ENCODE results near the gene ABCA8.

Gene ABCA8

DNA sequence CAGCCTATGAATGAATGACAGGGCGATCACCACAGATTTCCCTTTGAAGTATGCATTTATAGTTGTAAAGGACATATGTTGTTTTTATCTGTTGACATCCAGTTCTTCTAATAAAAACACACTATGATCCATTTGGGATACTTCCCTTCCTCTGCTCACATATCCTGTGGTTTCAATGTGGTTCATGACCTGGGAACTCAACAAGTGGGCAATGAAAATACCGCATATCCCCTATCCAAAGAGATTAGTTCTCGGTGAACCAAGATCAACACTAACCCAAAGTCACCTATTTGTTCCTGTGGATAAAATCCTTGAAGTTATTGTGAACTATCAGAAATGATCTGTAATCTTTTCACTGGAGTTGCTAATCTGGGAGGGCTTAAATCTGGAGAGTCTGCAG lies 16.0 kb downstream of the ABCA8 start:
- Histone ChIP-seq H3K27ac (ENCODE audit: low read depth, low read length) (no peak overlapping the region), H3K27me3 (ENCODE audit: low read length) (no peaks in the 10 kb centered on the region), H4K20me1 (ENCODE audit: low read depth, low read length) (no peaks in the 10 kb centered on the region), H3K36me3 (ENCODE audit: low read length) (no peaks in the 10 kb centered on the region), H3K9ac (ENCODE audit: low read length) (no peak overlapping the region), H3K9me3 (ENCODE audit: insufficient read depth, low read length) (no peaks in the 10 kb centered on the region), H3F3A (ENCODE audit: insufficient read depth) (no peaks in the 10 kb centered on the region), H3K4me2 (ENCODE audit: low read depth, low read length, poor library complexity, severe bottlenecking) (no peak overlapping the region), H3K9me2 (replicated peaks; ENCODE audit: insufficient read depth, low read length) (no peaks in the 10 kb centered on the region), H3K4me3 (ENCODE audit: insufficient read depth, low read length, poor library complexity, severe bottlenecking) (no peak overlapping the region), H2AFZ (ENCODE audit: low read depth, low read length, severe bottlenecking) (no peak overlapping the region), H3K79me2 (ENCODE audit: insufficient read depth, low read length) (no peaks in the 10 kb centered on the region)
- TF ChIP-seq EZH2phosphoT487 (conservative IDR thresholded peaks at IDR 0.05; ENCODE audit: low read length) (no peak), CTCF (IDR thresholded peaks at IDR 0.05; ENCODE audit: insufficient read depth, low read length, poor library complexity, severe bottlenecking) (no peak)

DNA sequence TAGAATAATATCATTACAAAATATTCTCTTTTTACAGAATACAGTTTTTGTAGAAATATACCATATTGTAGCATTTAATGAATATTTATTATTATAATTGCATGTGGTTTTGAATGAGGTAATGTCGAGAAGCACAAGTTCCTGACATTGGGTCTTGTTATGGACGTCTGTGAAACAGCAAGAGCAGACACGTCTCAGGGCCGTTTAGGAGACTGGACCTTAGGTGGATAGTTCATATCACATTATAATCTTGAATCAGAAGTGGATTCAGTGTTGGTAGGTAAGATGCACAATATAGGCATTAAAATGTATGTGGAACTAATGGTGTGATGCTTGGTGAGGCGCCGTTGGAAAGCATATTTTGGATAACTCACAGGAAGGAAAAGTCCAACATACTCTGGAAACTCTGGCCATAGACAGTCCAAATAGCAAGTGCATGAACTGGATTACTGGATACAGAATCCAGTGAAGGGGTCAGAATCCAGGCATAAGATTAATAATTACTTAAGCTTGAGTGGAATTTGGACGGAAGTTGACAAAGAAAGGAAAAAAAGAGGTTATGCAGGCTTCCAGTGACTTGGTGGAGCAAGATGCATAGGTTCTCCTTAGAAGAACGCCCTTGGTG lies 17.2 kb downstream of the ABCA8 start:
- Histone ChIP-seq H3K36me3 (ENCODE audit: low read length) (no peaks in the 10 kb centered on the region), H3K9me3 (ENCODE audit: insufficient read depth, low read length) (no peaks in the 10 kb centered on the region), H3K27ac (ENCODE audit: low read depth, low read length) (no peak overlapping the region), H3K4me3 (ENCODE audit: insufficient read depth, low read length, poor library complexity, severe bottlenecking) (no peak overlapping the region), H3F3A (ENCODE audit: insufficient read depth) (no peaks in the 10 kb centered on the region), H3K9ac (ENCODE audit: low read length) (no peak overlapping the region), H3K4me2 (ENCODE audit: low read depth, low read length, poor library complexity, severe bottlenecking) (no peak overlapping the region), H3K9me2 (replicated peaks; ENCODE audit: insufficient read depth, low read length) (no peaks in the 10 kb centered on the region), H3K27me3 (ENCODE audit: low read length) (no peaks in the 10 kb centered on the region), H3K79me2 (ENCODE audit: insufficient read depth, low read length) (no peaks in the 10 kb centered on the region), H2AFZ (ENCODE audit: low read depth, low read length, severe bottlenecking) (no peak overlapping the region), H4K20me1 (ENCODE audit: low read depth, low read length) (no peaks in the 10 kb centered on the region)
- TF ChIP-seq EZH2phosphoT487 (conservative IDR thresholded peaks at IDR 0.05; ENCODE audit: low read length): no peak
- TF ChIP-seq CTCF (IDR thresholded peaks at IDR 0.05; ENCODE audit: insufficient read depth, low read length, poor library complexity, severe bottlenecking): no peak

DNA sequence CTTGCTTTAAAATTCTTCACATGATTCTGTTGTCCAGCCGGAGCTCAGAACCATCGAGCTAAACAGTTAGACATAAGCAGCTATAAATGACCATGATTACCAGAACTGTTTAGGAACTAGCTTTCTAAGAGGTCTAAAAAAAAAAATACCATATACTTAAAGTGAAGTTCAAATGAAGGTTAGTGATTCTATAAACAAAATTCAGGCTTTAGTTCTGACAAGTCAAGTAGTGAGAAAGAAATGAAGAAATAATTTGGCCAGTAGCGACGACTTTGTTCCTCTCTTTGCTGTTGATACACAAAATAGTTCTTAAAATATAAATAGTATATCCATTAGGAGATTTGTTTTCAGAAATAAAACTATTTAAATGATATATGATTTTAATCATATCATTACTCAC lies 27.7 kb downstream of the ABCA8 start:
- Histone ChIP-seq H3K9me2 (replicated peaks; ENCODE audit: insufficient read depth, low read length) (no peaks in the 10 kb centered on the region), H3K36me3 (ENCODE audit: low read length) (no peaks in the 10 kb centered on the region), H3K4me3 (ENCODE audit: insufficient read depth, low read length, poor library complexity, severe bottlenecking) (no peak overlapping the region), H3K79me2 (ENCODE audit: insufficient read depth, low read length) (no peaks in the 10 kb centered on the region), H3F3A (ENCODE audit: insufficient read depth) (no peaks in the 10 kb centered on the region), H3K9ac (ENCODE audit: low read length) (no peak overlapping the region), H3K27ac (ENCODE audit: low read depth, low read length) (no peak overlapping the region), H3K4me2 (ENCODE audit: low read depth, low read length, poor library complexity, severe bottlenecking) (no peak overlapping the region), H2AFZ (ENCODE audit: low read depth, low read length, severe bottlenecking) (no peak overlapping the region), H3K27me3 (ENCODE audit: low read length) (no peaks in the 10 kb centered on the region), H4K20me1 (ENCODE audit: low read depth, low read length) (no peaks in the 10 kb centered on the region), H3K9me3 (ENCODE audit: insufficient read depth, low read length) (no peaks in the 10 kb centered on the region)
- TF ChIP-seq CTCF (IDR thresholded peaks at IDR 0.05; ENCODE audit: insufficient read depth, low read length, poor library complexity, severe bottlenecking): no peak

Measured in SU-DHL-6 (cell line).